H54 (cell line): ENCODE measurements around the gene FMN2.

Experiments used
- DNase-seq: peaks from one replicate; pipeline ENCODE4 v3.0.0; 2011; ENCODE audit warnings: low spot score, mixed read lengths; ENCODE audit not compliant: insufficient read length
- FAIRE-seq: peaks from 3 replicates; lab custom pipeline; 2011; peaks lifted over from hg19 to GRCh38; lab: Jason Lieb, UNC
- POLR2A ChIP-seq: IDR thresholded peaks from 2 replicates; pipeline ENCODE4 v1.6.1; 2011; ENCODE audit warnings: low read depth, mild to moderate bottlenecking, low read length

The FMN2 gene

DNA sequence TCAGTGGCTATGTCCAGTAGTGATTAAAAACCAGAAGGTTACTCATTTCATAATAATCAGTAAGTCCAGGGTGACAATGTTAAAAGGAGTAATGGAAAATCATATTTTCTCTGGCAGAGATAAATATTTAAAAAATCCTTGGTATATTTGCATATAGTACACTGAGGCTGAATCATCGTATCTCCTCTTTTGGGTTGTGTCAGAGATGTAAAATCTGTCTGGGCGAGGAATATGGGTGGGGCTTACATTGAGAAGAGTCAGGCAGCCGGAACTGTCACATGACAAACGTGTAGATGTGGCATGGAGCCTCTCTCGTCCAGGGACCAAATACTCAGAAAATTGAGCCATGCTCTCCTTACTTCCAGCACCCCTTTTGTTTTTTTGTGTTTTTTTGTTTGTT, 120.9 kb downstream of the FMN2 start:
- FAIRE-seq, result no peak

GRCh38 chr1:240217403-240217802, 125.7 kb downstream of the FMN2 start:
- FAIRE-seq (no peak), DNase-seq (no peak)
- TF ChIP-seq POLR2A, result no peak

More for the DNA sequence above, 120.9 kb downstream of the FMN2 start:
- no peak for DNase-seq
- no peak for TF ChIP-seq POLR2A

GRCh38 chr1:240219104-240219503, 127.4 kb downstream of the FMN2 start:
- DNase-seq (no peak), FAIRE-seq (no peak)
- TF ChIP-seq POLR2A, result no peak

GRCh38 chr1:240226102-240226501, 134.4 kb downstream of the FMN2 start:
- no peak for TF ChIP-seq POLR2A
- FAIRE-seq, result no peak
- no peak for DNase-seq

DNA sequence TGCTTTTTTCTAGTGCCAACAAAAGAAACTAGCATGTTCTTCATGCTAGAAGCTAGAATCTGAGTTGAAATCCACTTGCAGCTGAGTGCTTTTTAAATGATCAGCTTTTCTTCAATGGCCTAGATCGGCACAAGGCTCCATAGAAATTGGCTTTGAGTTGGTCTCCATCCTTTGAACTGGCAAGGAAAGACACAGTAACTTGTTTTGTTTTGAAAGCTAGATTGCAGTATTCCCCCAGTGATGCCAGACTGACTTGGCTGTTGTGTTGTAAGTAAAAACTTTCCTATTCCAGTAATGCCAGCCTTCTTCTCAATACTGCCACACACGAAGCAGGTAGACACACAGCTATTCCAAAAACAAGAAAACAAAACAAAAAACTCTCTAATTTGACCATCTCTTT, 139.1 kb downstream of the FMN2 start:
- DNase-seq, result no peak
- no peak for FAIRE-seq
- no peak for TF ChIP-seq POLR2A

DNA sequence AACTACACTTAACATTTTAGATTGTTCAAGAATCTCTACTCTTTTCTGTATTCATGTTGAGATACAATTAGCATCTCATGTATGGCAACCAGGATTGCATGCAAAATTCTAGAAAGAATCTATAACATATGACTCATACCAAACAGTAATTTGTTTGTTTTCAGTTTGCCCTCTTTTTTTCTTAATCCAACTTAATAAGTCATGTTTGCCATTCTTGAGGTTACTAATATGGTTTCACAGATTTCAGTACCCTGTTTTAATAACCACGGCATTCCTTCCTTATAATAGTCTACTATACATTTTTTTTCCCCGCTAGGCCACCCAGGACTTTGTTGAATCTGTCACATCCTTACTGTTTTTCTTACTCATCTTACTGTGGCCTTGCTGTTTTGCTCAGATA, 140.8 kb downstream of the FMN2 start:
- no peak for TF ChIP-seq POLR2A
- FAIRE-seq (no peak), DNase-seq (no peak)

- DNase-seq, result no peak
- peak; percentile 50 for FAIRE-seq
- TF ChIP-seq POLR2A, result no peak
Measured at GRCh38 chr1:240234485-240235210, 143.0 kb downstream of the FMN2 start.

- no peak for FAIRE-seq
- TF ChIP-seq POLR2A, result no peak
- no peak for DNase-seq
Measured at GRCh38 chr1:240235521-240236288, 144.0 kb downstream of the FMN2 start.

- FAIRE-seq, result no peak
- no peak for TF ChIP-seq POLR2A
Measured at GRCh38 chr1:240237305-240237721, 145.6 kb downstream of the FMN2 start.

DNA sequence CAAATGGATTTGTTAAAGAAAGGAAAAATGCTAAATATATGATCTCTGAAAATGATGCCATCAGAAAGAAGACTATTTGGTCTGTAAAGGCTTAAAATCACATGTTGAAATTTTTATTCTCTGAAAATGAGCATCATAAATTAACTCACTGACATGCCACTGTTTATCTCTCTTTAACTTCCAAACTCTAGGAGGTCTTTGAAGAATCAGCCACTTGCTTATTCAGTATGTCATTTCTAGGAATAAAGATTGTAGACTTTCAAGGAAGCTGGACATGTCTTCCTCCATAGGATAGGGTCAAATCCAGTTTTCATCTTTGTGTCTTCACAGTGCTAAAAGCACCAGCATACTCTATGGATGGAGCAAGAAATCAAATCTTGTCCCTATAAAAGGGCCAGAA, 147.6 kb downstream of the FMN2 start:
- no peak for DNase-seq
- TF ChIP-seq POLR2A, result no peak
- no peak for FAIRE-seq

More at GRCh38 chr1:240237305-240237721, 145.6 kb downstream of the FMN2 start:
- DNase-seq, result no peak

- FAIRE-seq (no peak), DNase-seq (no peak)
- TF ChIP-seq POLR2A, result no peak
Measured at GRCh38 chr1:240241278-240241677, 149.6 kb downstream of the FMN2 start.

GRCh38 chr1:240242601-240243144, 151.0 kb downstream of the FMN2 start:
- TF ChIP-seq POLR2A, result no peak
- DNase-seq (no peak), FAIRE-seq (no peak)

- FAIRE-seq, result peak; percentile 43
Measured at GRCh38 chr1:240244968-240245628, 153.4 kb downstream of the FMN2 start.

GRCh38 chr1:240245629-240246020, 153.9 kb downstream of the FMN2 start:
- TF ChIP-seq POLR2A, result no peak
- DNase-seq (no peak), FAIRE-seq (no peak)

More at GRCh38 chr1:240244968-240245628, 153.4 kb downstream of the FMN2 start:
- DNase-seq, result no peak
- TF ChIP-seq POLR2A, result no peak

DNA sequence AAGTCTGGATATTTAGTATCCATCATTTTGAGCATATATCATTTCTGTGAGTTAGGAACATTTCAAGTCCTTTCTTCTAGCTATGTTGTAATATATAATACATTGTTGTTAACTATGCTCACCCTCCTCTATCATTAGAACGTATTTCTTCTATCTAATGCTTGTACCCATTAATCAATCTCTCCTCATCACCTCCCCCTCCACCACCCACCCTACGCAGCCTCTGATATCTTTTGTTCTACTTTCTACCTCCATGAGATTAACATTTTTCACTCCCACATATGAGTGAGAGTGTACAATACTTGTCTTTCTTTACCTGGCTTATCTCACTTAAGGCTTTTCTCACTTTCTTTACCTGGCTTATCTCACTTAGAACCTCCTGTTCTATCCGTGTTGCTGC, 156.2 kb downstream of the FMN2 start:
- DNase-seq, result no peak
- no peak for TF ChIP-seq POLR2A
- FAIRE-seq, result no peak
